ENCODE data around the gene INAFM1. TPM values are rescaled to one million over a fixed set of nuclear protein-coding genes. Genes with fewer than 3 reads are reported as not detected.

INAFM1 gene
- total RNA-seq, 1 experiment from 2014 or later, result 13.5 TPM

GRCh38 chr19:47256693-47257410 lies 17.8 kb upstream of the INAFM1 start:
- POLR2A ChIA-PET (ENCODE audit: unreplicated experiment), result interaction anchor here (0.6 to 1.7 kb wide), 6 partner anchors 10 to 397 kb away, joined by 4 to 31 read pairs (median 7); partner anchors contain the start of genes INAFM1 and ZC3H4
- intact Hi-C loops (cut with micrococcal nuclease; ENCODE audit: unreplicated experiment), result loop anchor here (1.0 kb wide), 5 partner anchors 17 to 105 kb away; partner anchors contain the start of genes DHX34 and INAFM1

GRCh38 chr19:47257411-47258169 lies 17.1 kb upstream of the INAFM1 start:
- Histone ChIP-seq H3K27ac (peak overlapping the region; percentile 69), H3K9me2 (ENCODE audit: insufficient read depth) (no peaks in the 10 kb centered on the region), H3K4me2 (peak overlapping the region; percentile 97), H3F3A (ENCODE audit: insufficient read depth, low read depth) (peaks cover 51% of the 10 kb centered on the region), H4K20me1 (ENCODE audit: insufficient read depth) (0 out of 2 replicates have a peak, but pooled peaks cover 7% of the 10 kb centered on the region), H3K4me3 (peak overlapping the region; percentile 68), H3K4me1 (replicated peaks; ENCODE audit: insufficient read depth) (peaks cover 36% of the 10 kb centered on the region), H3K9me3 (ENCODE audit: insufficient read depth, low read depth) (no peaks in the 10 kb centered on the region), H2AFZ (peak overlapping the region; percentile 75), H3K36me3 (ENCODE audit: low read depth) (peaks cover 11% of the 10 kb centered on the region; the same call in 1 of the 2 replicates), H3K79me2 (ENCODE audit: low read depth) (peaks cover 30% of the 10 kb centered on the region), H3K27me3 (ENCODE audit: insufficient read depth, low read depth) (no peaks in the 10 kb centered on the region)
- TSS peak; percentile 73 for BruUV-seq (replicated peaks)
- no peak for DNase-seq
- ChIA-PET POLR2A (ENCODE audit: unreplicated experiment) (interaction anchor here (0.6 to 1.7 kb wide), 4 partner anchors 17 to 466 kb away, joined by 4 to 31 read pairs (median 8); partner anchors contain the start of genes INAFM1 and ZC3H4), CTCF (interaction anchor here (0.9 to 1.2 kb wide), 2 partner anchors 17 to 27 kb away, joined by 3 to 6 read pairs; no protein-coding TSS in a partner anchor)
- TF ChIP-seq EZH2 (IDR thresholded peaks at IDR 0.05; ENCODE audit: low read depth), result no peak
- TF ChIP-seq CTCF (conservative IDR thresholded peaks at IDR 0.05), result no peak
- intact Hi-C loops (cut with micrococcal nuclease; ENCODE audit: unreplicated experiment), result loop anchor here (1.0 kb wide), 4 partner anchors 17 to 105 kb away; partner anchors contain the start of genes DHX34 and INAFM1

More at GRCh38 chr19:47256693-47257410, 17.8 kb upstream of the INAFM1 start:
- peak overlapping the region; percentile 80 for H3K27ac ChIP-seq
- peaks cover 7% of the 10 kb centered on the region; the same call in 1 of the 2 replicates for H3K36me3 ChIP-seq (ENCODE audit: low read depth)
- H3K9me3 ChIP-seq (ENCODE audit: insufficient read depth, low read depth), result no peaks in the 10 kb centered on the region
- BruUV-seq (replicated peaks), result no TSS peak
- TF ChIP-seq EZH2 (IDR thresholded peaks at IDR 0.05; ENCODE audit: low read depth) (no peak), CTCF (conservative IDR thresholded peaks at IDR 0.05) (no peak)
- H2AFZ ChIP-seq, result no peak overlapping the region
- peak; percentile 95 to 100 for DNase-seq
- H3K79me2 ChIP-seq (ENCODE audit: low read depth), result peaks cover 30% of the 10 kb centered on the region
- CTCF ChIA-PET, result interaction anchor here (0.6 to 1.2 kb wide), 9 partner anchors 13 to 652 kb away, joined by 3 to 6 read pairs (median 4); partner anchors contain the start of genes DACT3 and DHX34
- H3K27me3 ChIP-seq (ENCODE audit: insufficient read depth, low read depth), result no peaks in the 10 kb centered on the region
- H3K9me2 ChIP-seq (ENCODE audit: insufficient read depth), result no peaks in the 10 kb centered on the region
- H4K20me1 ChIP-seq (ENCODE audit: insufficient read depth), result 0 out of 2 replicates have a peak, but pooled peaks cover 7% of the 10 kb centered on the region
- H3F3A ChIP-seq (ENCODE audit: insufficient read depth, low read depth), result peaks cover 58% of the 10 kb centered on the region
- H3K4me1 ChIP-seq (replicated peaks; ENCODE audit: insufficient read depth), result peaks cover 43% of the 10 kb centered on the region
- H3K4me2 ChIP-seq, result no peak overlapping the region; the same call in 1 of the 2 replicates
- H3K4me3 ChIP-seq, result no peak overlapping the region; the same call in 1 of the 2 replicates

- Histone ChIP-seq H3K79me2 (ENCODE audit: low read depth) (peaks cover 30% of the 10 kb centered on the region), H3K9me2 (ENCODE audit: insufficient read depth) (no peaks in the 10 kb centered on the region), H4K20me1 (ENCODE audit: insufficient read depth) (0 out of 2 replicates have a peak, but pooled peaks cover 7% of the 10 kb centered on the region), H3K27me3 (ENCODE audit: insufficient read depth, low read depth) (no peaks in the 10 kb centered on the region), H3K36me3 (ENCODE audit: low read depth) (peaks cover 13% of the 10 kb centered on the region; the same call in 1 of the 2 replicates), H3K9me3 (ENCODE audit: insufficient read depth, low read depth) (no peaks in the 10 kb centered on the region), H3K4me2 (peak overlapping the region; percentile 97), H2AFZ (no peak overlapping the region), H3K27ac (no peak overlapping the region), H3F3A (ENCODE audit: insufficient read depth, low read depth) (peaks cover 42% of the 10 kb centered on the region), H3K4me1 (replicated peaks; ENCODE audit: insufficient read depth) (peaks cover 28% of the 10 kb centered on the region), H3K4me3 (peak overlapping the region; percentile 68; the same call in 1 of the 2 replicates)
- CTCF ChIA-PET, result no interaction called here
- no TSS peak for BruUV-seq (replicated peaks)
- TF ChIP-seq EZH2 (IDR thresholded peaks at IDR 0.05; ENCODE audit: low read depth), result no peak
- TF ChIP-seq CTCF (conservative IDR thresholded peaks at IDR 0.05), result no peak
- intact Hi-C loops (cut with micrococcal nuclease; ENCODE audit: unreplicated experiment), result no loop called here
- POLR2A ChIA-PET (ENCODE audit: unreplicated experiment), result no interaction called here
- peak in 1 of 2 experiments; percentile 34 for DNase-seq
These were observed 16.3 kb upstream of the INAFM1 start for GRCh38 chr19:47258434-47258833.
